ENCODE measurements around the gene EIF4G2.

- TF ChIP-seq SMC3 (conservative IDR thresholded peaks at IDR 0.05; ENCODE audit: poor library complexity) = no peak
- TF ChIP-seq TAF1 (IDR thresholded peaks at IDR 0.05; ENCODE audit: low read depth) = no peak
- no peak for TF ChIP-seq CTCF (IDR thresholded peaks at IDR 0.05; ENCODE audit: poor library complexity, severe bottlenecking)
- TF ChIP-seq EP300 (conservative IDR thresholded peaks at IDR 0.05; ENCODE audit: poor library complexity, severe bottlenecking) = no peak
These were observed 44.3 kb downstream of the EIF4G2 start for GRCh38 chr11:10764412-10764811.
